GM21619 (cell line): ENCODE measurements around the gene DIS3L2.

ENCODE experiments used
- ATAC-seq: cut with Tn5 transposase; IDR thresholded peaks from one replicate; pipeline ENCODE4 v1.9.1; 2021; ENCODE audit not compliant: unreplicated experiment

The DIS3L2 gene

DNA sequence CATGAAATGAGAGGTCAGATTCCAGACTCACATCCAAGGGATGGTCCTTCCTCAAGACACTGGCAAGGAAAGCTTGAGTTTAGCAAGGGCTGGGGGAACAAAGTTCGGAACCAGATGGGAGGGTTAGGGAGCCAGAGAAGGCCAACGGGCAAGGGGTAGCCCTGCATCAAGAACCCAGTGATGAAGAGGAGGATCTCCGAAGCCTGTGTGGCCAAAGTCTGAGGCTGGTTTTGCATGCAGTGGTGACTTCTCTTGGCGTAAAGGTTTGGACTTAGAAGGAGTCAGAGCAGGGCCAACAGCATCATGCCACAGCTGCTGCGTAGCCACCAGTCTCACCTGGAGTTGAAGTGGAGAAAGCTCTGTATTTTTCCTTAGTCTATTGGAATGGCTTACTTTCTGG is 293.5 kb downstream of the DIS3L2 start:
- ATAC-seq, result no peak

DNA sequence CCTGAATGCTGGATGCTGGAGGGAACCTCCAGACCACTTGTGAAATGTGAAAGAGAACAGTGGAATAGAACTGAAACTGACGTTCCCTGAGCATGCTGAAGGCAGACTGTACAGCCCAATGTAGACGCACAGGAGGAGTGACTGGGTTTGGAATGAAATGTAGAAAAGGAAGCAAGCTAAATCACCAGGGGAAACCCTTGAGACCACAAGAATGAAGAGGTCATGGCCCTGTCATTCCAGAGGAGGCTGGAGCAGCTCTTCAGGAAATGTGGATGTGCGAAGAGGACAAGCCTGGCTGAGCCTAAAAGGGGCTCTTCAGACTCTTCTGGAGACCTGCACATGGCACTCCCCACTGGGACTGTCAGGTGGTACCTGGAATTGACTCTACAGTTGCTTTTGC is 298.6 kb downstream of the DIS3L2 start:
- ATAC-seq, result no peak

GRCh38 chr2:232261776-232262175 is 300.3 kb downstream of the DIS3L2 start:
- ATAC-seq, result no peak

GRCh38 chr2:232263295-232263694 is 301.8 kb downstream of the DIS3L2 start:
- no peak for ATAC-seq

- ATAC-seq, result no peak
Measured at GRCh38 chr2:232264081-232264480, 302.6 kb downstream of the DIS3L2 start.

- ATAC-seq, result no peak
Measured at GRCh38 chr2:232265329-232265728, 303.8 kb downstream of the DIS3L2 start.

DNA sequence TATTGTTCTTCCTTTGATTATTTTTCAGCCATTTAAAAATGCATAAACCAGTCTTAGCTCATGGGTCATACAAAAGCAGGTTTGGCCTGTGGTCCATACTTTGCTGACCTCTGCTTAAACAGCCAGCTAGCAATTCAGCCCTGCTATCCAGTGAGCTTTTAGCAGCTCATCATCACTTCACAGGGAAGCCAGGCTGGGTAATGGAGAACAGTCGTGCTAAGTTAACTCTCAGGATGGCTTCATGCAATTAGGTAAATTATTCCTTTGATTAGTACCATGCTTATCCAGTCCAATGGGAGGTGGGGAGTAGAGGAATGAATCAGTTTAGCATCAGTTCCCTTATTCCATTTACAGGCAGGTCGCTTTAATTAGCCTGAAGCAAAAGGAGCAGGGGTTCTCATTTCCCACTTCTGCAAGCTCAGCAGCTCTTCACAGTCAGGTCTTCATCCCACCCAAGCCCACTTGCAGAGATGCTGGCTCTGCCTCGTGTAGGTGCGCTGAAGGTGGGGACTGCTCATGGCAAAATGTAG is 307.2 kb downstream of the DIS3L2 start:
- no peak for ATAC-seq

DNA sequence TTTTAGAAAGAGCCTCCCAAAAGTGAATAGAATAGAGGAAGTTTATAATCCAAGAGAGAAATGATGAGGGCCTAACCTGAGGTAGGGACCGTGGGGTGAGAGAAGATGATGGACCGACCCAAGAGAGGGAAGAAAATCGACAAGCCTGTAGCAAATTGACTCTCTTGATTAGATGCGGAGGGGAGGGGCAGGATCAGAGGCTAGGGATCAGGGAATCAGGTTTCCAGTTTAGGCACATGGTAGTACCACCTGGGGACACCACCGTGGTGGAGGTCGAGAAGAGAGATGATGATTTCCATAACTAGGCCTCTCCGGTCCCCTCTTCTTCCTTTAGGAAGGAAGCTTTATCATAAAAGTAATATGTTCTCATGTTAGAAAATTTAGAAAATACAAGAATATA is 308.4 kb downstream of the DIS3L2 start:
- no peak for ATAC-seq

DNA sequence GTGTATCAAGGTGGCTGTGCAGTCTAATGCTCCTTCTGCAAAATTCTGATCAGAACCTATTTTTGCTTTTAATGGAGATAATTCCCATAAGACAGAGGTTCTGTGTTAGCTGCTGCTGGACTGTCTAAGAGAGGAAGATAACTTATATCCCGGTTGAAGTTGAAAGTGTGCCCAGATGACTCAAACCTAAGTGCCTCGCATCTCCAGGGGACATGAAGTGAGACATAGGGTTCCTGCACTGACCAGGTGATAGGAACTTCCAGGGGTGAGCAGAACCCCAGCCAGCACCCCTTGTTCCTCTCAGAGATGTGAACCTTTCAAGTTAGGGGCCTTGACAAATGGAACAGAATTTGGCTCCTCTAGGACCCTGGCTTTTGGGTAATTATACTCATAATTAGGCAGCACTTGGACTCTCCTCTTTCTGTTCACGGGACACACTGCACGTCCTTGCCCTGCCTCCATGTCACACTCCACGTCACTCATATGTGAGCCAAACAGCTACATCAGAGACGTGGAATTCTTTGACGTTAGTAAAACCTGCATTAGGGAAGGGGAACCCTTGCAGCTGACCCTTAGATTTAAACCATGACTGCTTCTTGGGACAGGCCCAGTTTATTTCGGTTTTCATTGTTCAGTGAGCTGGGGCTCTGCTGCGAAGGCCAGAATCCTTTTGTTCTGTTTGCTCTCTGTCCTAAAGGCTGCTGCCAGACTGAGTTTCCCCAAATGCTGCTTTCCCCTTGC is 312.6 kb downstream of the DIS3L2 start:
- no peak for ATAC-seq

GRCh38 chr2:232275670-232276069 is 314.2 kb downstream of the DIS3L2 start:
- no peak for ATAC-seq

DNA sequence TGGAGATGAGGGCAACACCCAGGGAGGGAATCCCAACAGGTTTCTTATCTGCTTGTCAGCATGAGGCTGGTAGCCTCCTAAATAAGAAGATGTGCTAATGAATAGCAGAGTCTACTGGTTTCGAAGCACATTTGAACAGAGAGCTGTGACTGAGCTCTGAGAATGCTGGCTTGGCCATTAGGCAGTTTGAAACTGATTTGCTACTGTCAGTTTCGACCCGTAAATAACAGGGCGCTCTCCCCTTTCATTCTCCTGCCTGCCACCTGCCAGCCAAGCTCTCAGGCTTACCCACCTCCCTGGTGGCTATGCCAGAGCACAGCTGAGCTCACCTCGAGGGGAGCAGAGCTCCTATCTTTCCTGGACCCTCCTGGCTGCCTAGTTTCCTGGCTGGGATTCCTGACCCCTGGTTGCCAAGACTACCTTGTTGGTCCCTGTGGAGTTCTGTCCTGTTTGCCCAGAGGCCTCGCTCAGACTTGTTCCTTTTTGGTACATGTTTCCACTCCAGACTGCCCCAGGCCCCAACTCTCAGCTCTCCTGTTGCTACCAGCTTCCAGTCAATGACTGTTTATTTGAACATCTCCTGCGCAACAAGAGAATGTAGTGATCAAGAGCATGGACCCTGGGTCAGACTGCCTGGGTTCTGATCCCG is 314.7 kb downstream of the DIS3L2 start:
- ATAC-seq, result peak; percentile 66

DNA sequence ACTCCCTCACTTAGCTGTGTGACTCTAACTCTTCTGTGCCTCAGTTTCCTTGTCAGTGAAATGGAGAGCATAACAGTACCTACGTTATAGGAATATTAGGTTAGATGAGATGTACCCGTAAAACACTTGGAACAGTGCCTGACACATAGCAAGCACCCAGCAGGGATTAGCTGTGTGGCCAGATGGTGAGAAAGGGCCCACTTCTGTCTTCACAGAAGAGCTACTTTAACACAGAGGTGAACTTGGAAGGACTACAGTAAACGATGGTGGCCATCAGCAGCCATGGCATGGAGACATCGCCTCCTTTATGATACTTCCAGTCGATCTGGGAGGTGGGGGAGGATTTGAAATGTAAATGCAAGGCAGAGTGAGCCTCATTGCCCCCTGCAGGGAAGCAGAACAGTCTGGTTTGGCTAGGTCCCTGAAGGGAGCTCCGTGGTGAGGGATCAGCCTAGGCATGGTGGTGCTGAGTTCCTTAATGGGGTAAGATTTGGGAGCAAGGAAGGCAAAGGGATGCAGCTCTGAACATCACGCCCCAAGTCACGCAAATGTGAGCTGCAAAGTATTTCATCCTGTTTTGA is 315.3 kb downstream of the DIS3L2 start:
- ATAC-seq, result no peak

DNA sequence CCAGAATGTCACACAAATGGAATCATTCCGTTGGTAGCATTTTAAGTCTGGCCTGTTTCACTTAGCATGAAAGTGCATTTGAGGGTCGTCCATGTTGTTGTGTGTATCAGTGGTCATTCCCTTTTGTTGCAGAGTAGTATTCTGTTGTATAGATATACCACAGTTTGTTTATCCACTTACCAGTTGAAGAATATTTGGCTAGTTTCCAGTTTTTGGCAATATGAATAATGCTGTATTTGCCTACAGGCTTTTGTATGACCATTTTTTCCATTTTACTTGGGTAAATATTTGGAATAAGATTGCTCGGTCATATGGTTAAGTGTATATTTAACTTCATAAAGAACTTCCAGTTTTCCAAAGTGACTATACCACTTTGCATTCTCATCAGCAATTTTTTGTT is 317.0 kb downstream of the DIS3L2 start:
- no peak for ATAC-seq

GRCh38 chr2:232280341-232280740 is 318.8 kb downstream of the DIS3L2 start:
- no peak for ATAC-seq

- ATAC-seq, result no peak
Measured at GRCh38 chr2:232281858-232282507, 320.5 kb downstream of the DIS3L2 start.

DNA sequence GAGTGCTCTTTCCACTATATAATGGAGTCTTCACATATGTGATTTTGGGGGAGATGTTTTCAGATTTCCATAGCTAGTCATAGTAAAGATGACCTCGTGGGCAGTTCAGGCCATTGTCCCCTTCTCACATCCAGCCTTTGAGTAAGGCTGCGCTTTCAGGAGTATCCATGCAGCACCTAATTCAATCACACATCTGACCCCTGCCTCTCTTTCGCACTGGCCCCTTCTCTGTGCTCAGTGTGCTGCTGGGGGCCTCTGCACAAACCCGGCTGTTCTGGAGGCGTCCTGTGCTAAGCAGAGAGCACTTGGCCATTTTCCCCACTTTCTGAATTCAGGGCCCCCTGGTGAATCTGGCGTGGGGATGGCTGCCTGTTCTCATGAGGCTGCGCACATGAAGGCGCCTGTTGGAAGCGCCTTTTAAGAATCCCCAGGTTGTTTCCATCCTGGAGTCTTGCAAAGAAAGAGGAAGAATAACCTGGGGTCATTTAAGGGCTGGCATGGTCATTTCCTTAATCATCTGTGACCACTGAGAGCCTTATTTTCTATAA is 321.1 kb downstream of the DIS3L2 start:
- ATAC-seq, result no peak

GRCh38 chr2:232286001-232286868 is 324.7 kb downstream of the DIS3L2 start:
- no peak for ATAC-seq

DNA sequence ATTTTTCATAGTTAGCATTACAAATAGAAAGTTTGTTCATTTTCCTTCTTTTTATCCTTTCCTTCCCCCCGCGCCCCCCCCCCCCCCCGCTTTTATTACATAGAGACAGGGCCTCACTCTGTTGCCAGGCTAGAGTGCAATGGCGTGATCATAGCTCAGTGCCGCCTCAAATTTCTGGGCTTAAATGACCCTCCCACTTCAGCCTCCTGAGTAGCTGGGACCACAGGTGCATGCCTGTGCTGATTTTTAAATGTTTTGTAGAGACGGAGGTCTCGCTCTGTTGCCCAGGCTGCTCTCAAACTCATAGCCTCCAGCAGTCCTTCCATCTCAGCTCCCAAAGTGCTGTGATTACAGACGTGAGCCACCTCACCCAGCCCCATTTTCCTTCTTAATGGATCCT is 325.8 kb downstream of the DIS3L2 start:
- no peak for ATAC-seq

DNA sequence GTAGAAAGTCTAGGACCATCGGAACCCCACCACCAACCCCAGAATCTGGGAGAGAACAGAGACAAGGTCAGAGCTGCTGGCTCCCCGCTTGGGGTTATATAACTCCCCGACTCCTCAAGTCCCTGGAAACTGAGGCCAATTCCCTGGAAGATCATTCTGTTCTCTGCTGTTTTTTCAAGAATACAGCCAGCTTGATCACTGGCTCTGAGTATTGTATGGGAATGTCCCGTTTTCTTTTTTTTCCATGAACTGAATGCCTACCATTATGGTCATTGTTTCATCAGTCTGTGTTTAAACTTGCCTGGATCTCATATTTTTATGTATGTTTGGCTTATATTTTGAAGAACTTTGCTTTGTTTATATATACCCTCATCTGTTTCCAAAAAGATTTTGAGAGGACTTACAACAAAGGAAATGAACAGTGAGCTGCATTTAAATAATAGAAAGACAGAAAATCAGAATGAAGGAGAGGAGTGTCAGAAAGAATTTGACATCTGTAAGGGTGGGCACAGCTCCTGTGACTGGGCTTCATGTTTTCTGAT is 327.0 kb downstream of the DIS3L2 start:
- ATAC-seq, result no peak

DNA sequence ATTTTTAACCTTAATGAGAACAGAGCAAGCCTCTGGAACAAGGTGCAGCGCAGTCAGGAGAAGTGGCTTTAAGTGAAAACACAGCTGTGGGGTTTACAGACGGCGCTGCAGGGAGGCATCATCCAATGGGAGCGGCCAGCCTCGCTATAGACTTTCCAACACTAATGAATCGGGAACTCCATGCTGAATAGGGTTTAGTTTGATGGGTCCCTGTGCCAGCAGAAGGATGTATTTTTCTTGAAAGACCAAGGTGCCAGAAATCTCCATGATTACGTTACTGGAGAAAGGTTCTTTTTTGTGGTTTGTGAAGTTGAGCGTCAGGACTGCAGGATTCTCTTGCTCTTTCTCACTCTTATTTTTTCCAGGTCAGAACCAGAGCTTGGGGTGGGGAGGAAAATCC is 329.2 kb downstream of the DIS3L2 start:
- no peak for ATAC-seq
